Measurements from ENCODE around the gene LMO1.

The LMO1 gene

GRCh38 chr11:8242499-8243280, 21.0 kb downstream of the LMO1 start:
- DNase-seq = no peak

GRCh38 chr11:8242118-8242475, 21.6 kb downstream of the LMO1 start:
- no peak for DNase-seq

- DNase-seq = no peak
These were observed 22.1 kb downstream of the LMO1 start for GRCh38 chr11:8241373-8242117.

GRCh38 chr11:8239536-8240228, 24.0 kb downstream of the LMO1 start:
- DNase-seq = no peak

GRCh38 chr11:8239040-8239439, 24.6 kb downstream of the LMO1 start:
- DNase-seq = no peak

GRCh38 chr11:8237453-8237852, 26.2 kb downstream of the LMO1 start:
- DNase-seq = no peak

GRCh38 chr11:8235925-8236324, 27.8 kb downstream of the LMO1 start:
- DNase-seq = no peak

GRCh38 chr11:8234910-8235309, 28.8 kb downstream of the LMO1 start:
- DNase-seq = no peak

- no peak for DNase-seq
These were observed 29.3 kb downstream of the LMO1 start for GRCh38 chr11:8234425-8234821.

GRCh38 chr11:8233691-8234424, 29.8 kb downstream of the LMO1 start:
- DNase-seq = no peak

GRCh38 chr11:8232849-8233606, 30.6 kb downstream of the LMO1 start:
- DNase-seq = no peak

GRCh38 chr11:8232414-8232813, 31.3 kb downstream of the LMO1 start:
- DNase-seq = no peak

GRCh38 chr11:8231979-8232378, 31.7 kb downstream of the LMO1 start:
- no peak for DNase-seq

GRCh38 chr11:8230921-8231847, 32.5 kb downstream of the LMO1 start:
- no peak for DNase-seq

- no peak for DNase-seq
These were observed 33.4 kb downstream of the LMO1 start for GRCh38 chr11:8230178-8230859.

GRCh38 chr11:8229299-8230177, 34.1 kb downstream of the LMO1 start:
- no peak for DNase-seq

GRCh38 chr11:8228231-8228630, 35.4 kb downstream of the LMO1 start:
- DNase-seq = no peak

- no peak for DNase-seq
These were observed 36.2 kb downstream of the LMO1 start for GRCh38 chr11:8227156-8228152.

All from activated CD4-positive, alpha-beta T cell treated with anti-CD3 and anti-CD28 coated beads, Interleukin-10, Interleukin-2, amounts not matched to agents 100 ng/mL and 50 ng/mL, durations not matched to agents 16 hours and 8 hours (primary cell).